Measurements from ENCODE around the gene YTHDC1. TPM values are rescaled to one million over a fixed set of nuclear protein-coding genes. Genes with fewer than 3 reads are reported as not detected.

Gene YTHDC1
- total and polyA plus RNA-seq, 2 experiments from 2014 or later = 72.3 to 144 TPM

DNA sequence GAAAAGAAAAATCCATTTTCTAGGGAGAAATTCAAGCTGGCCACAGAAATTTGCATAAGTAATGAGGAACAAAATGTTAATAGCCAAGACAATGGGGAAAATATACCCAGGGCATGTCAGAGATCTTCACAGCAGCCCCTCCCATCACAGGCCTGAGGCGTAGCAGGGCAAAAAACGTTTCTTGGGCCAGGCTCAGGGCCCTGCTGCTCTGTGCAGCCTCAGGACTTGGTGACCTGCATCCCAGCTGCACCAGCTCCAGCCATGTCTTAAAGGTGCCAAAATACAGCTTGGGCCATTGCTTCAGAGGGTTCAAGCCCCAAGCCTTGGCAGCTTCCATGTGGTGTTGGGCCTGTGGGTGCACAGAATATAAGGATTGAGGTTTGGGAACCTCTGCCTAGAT lies 72.3 kb downstream of the YTHDC1 start:
- no peak for TF ChIP-seq ZNF331 (CRISPR knock-in tag; IDR thresholded peaks at IDR 0.05; ENCODE audit: low read depth)
- TF ChIP-seq EZH2phosphoT487 (IDR thresholded peaks at IDR 0.05; ENCODE audit: unreplicated experiment) = no peak
- no peak for TF ChIP-seq REST (IDR thresholded peaks at IDR 0.05; ENCODE audit: unreplicated experiment)
- TF ChIP-seq POLR2AphosphoS5 (IDR thresholded peaks at IDR 0.05; ENCODE audit: low read depth) = no peak
- Histone ChIP-seq H3K27ac (ENCODE audit: low read depth) (no peak overlapping the region), H3K79me2 (replicated peaks; ENCODE audit: insufficient read depth) (no peaks in the 10 kb centered on the region), H3F3A (replicated peaks; ENCODE audit: low read depth) (no peaks in the 10 kb centered on the region), H3K27me3 (ENCODE audit: insufficient read depth) (no peaks in the 10 kb centered on the region), H3K4me2 (no peak overlapping the region), H3K4me1 (ENCODE audit: insufficient read depth) (peaks cover 24% of the 10 kb centered on the region), H4K20me1 (replicated peaks; ENCODE audit: insufficient read depth) (no peaks in the 10 kb centered on the region), H3K36me3 (ENCODE audit: insufficient read depth) (no peaks in the 10 kb centered on the region), H2AFZ (no peak overlapping the region), H3K4me3 (no peak overlapping the region), H3K9me2 (ENCODE audit: insufficient read depth) (no peaks in the 10 kb centered on the region; the same call in 1 of the 2 replicates)
- DNase-seq (ENCODE audit: low spot score) = no peak
- no peak overlapping the region for H3K27ac Mint-ChIP-seq
- H3K4me1 Mint-ChIP-seq = peaks cover 33% of the 10 kb centered on the region
- H3K4me3 Mint-ChIP-seq = no peak overlapping the region
- ATAC-seq = no peak
- peaks cover 7% of the 10 kb centered on the region for H3K27me3 Mint-ChIP-seq (ENCODE audit: insufficient read depth, low read depth, poor library complexity)
- peaks cover 8% of the 10 kb centered on the region; the same call in 2 of the 3 replicates for H3K36me3 Mint-ChIP-seq (ENCODE audit: low read depth)
- no peaks in the 10 kb centered on the region for H3K9me3 Mint-ChIP-seq

DNA sequence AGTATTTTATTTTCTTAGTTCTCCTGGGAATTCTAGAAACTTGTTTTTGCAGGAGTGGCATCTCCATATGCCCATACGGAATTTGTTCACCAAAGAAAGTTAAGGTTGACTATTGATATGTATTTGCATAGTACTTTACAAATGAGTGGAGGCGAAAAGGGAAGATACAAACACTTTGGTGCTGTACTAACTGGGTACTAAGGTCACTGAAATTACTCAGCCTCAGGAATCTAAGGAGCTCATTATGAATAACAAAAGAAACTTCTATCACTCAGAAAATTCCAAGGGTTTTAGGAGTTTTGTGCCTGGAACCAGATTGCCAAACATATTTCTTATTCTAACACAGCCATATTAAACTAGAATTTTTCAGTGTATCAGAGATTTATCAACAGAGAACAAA lies 77.0 kb downstream of the YTHDC1 start:
- Histone ChIP-seq H3K9me2 (ENCODE audit: insufficient read depth) (no peaks in the 10 kb centered on the region; the same call in 1 of the 2 replicates), H4K20me1 (replicated peaks; ENCODE audit: insufficient read depth) (no peaks in the 10 kb centered on the region), H3K36me3 (ENCODE audit: insufficient read depth) (no peaks in the 10 kb centered on the region), H3F3A (replicated peaks; ENCODE audit: low read depth) (no peaks in the 10 kb centered on the region), H3K4me3 (peak overlapping the region; percentile 37), H3K27ac (ENCODE audit: low read depth) (peak overlapping the region; percentile 41; the same call in 1 of the 2 replicates), H3K4me1 (ENCODE audit: insufficient read depth) (peaks cover 18% of the 10 kb centered on the region), H3K79me2 (replicated peaks; ENCODE audit: insufficient read depth) (no peaks in the 10 kb centered on the region), H3K4me2 (peak overlapping the region; percentile 45), H3K27me3 (ENCODE audit: insufficient read depth) (no peaks in the 10 kb centered on the region), H2AFZ (no peak overlapping the region)
- peaks cover 35% of the 10 kb centered on the region for H3K4me1 Mint-ChIP-seq
- TF ChIP-seq ZNF114 (CRISPR knock-in tag; IDR thresholded peaks at IDR 0.05) (no peak), EZH2phosphoT487 (IDR thresholded peaks at IDR 0.05; ENCODE audit: unreplicated experiment) (no peak), STAT1 (IDR thresholded peaks at IDR 0.05; ENCODE audit: unreplicated experiment) (no peak), POLR2AphosphoS5 (IDR thresholded peaks at IDR 0.05; ENCODE audit: low read depth) (peak; percentile 24; the same call in 1 of the 2 replicates), NANOG (IDR thresholded peaks at IDR 0.05; ENCODE audit: borderline replicate concordance) (peak; percentile 93), CREB1 (CRISPR knock-in tag; IDR thresholded peaks at IDR 0.05; ENCODE audit: low read depth) (0 out of 2 replicates have a peak, but pooled peaks have one; percentile 3)
- TF ChIP-seq, protein P1, sequence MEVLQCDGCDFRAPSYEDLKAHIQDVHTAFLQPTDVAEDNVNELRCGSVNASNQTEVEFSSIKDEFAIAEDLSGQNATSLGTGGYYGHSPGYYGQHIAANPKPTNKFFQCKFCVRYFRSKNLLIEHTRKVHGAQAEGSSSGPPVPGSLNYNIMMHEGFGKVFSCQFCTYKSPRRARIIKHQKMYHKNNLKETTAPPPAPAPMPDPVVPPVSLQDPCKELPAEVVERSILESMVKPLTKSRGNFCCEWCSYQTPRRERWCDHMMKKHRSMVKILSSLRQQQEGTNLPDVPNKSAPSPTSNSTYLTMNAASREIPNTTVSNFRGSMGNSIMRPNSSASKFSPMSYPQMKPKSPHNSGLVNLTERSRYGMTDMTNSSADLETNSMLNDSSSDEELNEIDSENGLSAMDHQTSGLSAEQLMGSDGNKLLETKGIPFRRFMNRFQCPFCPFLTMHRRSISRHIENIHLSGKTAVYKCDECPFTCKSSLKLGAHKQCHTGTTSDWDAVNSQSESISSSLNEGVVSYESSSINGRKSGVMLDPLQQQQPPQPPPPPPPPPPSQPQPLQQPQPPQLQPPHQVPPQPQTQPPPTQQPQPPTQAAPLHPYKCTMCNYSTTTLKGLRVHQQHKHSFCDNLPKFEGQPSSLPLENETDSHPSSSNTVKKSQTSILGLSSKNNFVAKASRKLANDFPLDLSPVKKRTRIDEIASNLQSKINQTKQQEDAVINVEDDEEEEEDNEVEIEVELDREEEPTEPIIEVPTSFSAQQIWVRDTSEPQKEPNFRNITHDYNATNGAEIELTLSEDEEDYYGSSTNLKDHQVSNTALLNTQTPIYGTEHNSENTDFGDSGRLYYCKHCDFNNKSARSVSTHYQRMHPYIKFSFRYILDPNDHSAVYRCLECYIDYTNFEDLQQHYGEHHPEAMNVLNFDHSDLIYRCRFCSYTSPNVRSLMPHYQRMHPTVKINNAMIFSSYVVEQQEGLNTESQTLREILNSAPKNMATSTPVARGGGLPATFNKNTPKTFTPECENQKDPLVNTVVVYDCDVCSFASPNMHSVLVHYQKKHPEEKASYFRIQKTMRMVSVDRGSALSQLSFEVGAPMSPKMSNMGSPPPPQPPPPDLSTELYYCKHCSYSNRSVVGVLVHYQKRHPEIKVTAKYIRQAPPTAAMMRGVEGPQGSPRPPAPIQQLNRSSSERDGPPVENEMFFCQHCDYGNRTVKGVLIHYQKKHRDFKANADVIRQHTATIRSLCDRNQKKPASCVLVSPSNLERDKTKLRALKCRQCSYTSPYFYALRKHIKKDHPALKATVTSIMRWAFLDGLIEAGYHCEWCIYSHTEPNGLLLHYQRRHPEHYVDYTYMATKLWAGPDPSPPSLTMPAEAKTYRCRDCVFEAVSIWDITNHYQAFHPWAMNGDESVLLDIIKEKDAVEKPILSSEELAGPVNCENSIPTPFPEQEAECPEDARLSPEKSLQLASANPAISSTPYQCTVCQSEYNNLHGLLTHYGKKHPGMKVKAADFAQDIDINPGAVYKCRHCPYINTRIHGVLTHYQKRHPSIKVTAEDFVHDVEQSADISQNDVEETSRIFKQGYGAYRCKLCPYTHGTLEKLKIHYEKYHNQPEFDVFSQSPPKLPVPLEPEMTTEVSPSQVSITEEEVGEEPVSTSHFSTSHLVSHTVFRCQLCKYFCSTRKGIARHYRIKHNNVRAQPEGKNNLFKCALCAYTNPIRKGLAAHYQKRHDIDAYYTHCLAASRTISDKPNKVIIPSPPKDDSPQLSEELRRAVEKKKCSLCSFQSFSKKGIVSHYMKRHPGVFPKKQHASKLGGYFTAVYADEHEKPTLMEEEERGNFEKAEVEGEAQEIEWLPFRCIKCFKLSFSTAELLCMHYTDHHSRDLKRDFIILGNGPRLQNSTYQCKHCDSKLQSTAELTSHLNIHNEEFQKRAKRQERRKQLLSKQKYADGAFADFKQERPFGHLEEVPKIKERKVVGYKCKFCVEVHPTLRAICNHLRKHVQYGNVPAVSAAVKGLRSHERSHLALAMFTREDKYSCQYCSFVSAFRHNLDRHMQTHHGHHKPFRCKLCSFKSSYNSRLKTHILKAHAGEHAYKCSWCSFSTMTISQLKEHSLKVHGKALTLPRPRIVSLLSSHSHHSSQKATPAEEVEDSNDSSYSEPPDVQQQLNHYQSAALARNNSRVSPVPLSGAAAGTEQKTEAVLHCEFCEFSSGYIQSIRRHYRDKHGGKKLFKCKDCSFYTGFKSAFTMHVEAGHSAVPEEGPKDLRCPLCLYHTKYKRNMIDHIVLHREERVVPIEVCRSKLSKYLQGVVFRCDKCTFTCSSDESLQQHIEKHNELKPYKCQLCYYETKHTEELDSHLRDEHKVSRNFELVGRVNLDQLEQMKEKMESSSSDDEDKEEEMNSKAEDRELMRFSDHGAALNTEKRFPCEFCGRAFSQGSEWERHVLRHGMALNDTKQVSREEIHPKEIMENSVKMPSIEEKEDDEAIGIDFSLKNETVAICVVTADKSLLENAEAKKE (CRISPR knock-in tag; IDR thresholded peaks at IDR 0.05) = 0 out of 2 replicates have a peak, but pooled peaks have one; percentile 15
- H3K9me3 Mint-ChIP-seq = peaks cover 34% of the 10 kb centered on the region
- ATAC-seq = peak; percentile 90
- H3K27me3 Mint-ChIP-seq (ENCODE audit: insufficient read depth, low read depth, poor library complexity) = peaks cover 4% of the 10 kb centered on the region
- H3K36me3 Mint-ChIP-seq (ENCODE audit: low read depth) = peaks cover 37% of the 10 kb centered on the region
- peak; percentile 87 for DNase-seq (ENCODE audit: low spot score)
- peak overlapping the region; percentile 60 for H3K4me3 Mint-ChIP-seq
- H3K27ac Mint-ChIP-seq = peak overlapping the region; percentile 84
